ENCODE measurements around the gene N4BP2.

The N4BP2 gene

DNA sequence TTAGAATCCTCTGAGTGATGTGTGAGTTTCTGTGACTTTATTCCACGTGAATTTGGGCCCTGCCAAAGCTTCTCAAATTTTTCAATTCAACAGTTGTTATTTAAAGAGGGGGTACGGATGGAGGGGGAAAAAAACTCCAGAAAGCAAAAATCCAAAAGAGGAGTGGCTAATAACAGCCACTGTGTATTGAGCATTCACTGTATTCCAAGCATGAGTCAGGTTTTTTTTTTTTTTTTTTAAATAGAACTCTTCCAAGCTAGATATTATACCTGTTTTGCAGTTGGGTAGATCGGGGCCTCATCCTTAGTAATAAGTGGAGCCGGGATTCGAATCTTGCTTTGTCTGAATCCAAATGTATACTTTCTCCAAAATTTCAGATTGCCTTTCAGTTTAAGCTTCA lies 133.8 kb downstream of the N4BP2 start:
- TF ChIP-seq, protein P1, sequence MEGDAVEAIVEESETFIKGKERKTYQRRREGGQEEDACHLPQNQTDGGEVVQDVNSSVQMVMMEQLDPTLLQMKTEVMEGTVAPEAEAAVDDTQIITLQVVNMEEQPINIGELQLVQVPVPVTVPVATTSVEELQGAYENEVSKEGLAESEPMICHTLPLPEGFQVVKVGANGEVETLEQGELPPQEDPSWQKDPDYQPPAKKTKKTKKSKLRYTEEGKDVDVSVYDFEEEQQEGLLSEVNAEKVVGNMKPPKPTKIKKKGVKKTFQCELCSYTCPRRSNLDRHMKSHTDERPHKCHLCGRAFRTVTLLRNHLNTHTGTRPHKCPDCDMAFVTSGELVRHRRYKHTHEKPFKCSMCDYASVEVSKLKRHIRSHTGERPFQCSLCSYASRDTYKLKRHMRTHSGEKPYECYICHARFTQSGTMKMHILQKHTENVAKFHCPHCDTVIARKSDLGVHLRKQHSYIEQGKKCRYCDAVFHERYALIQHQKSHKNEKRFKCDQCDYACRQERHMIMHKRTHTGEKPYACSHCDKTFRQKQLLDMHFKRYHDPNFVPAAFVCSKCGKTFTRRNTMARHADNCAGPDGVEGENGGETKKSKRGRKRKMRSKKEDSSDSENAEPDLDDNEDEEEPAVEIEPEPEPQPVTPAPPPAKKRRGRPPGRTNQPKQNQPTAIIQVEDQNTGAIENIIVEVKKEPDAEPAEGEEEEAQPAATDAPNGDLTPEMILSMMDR (IDR thresholded peaks at IDR 0.05; ENCODE audit: control extremely low read depth, extremely low read depth, low read depth, missing control alignments): no peak
- DNase-seq (ENCODE audit: extremely low spot score): no peak
- ChIA-PET CTCF (interaction anchor here (1.2 to 4.5 kb wide), 5 partner anchors 8 to 117 kb away, joined by 3 to 14 read pairs (median 4); no protein-coding TSS in a partner anchor), POLR2A (interaction anchor here (0.6 to 1.8 kb wide), 2 partner anchors 10 to 46 kb away, joined by 3 to 4 read pairs; no protein-coding TSS in a partner anchor)

DNA sequence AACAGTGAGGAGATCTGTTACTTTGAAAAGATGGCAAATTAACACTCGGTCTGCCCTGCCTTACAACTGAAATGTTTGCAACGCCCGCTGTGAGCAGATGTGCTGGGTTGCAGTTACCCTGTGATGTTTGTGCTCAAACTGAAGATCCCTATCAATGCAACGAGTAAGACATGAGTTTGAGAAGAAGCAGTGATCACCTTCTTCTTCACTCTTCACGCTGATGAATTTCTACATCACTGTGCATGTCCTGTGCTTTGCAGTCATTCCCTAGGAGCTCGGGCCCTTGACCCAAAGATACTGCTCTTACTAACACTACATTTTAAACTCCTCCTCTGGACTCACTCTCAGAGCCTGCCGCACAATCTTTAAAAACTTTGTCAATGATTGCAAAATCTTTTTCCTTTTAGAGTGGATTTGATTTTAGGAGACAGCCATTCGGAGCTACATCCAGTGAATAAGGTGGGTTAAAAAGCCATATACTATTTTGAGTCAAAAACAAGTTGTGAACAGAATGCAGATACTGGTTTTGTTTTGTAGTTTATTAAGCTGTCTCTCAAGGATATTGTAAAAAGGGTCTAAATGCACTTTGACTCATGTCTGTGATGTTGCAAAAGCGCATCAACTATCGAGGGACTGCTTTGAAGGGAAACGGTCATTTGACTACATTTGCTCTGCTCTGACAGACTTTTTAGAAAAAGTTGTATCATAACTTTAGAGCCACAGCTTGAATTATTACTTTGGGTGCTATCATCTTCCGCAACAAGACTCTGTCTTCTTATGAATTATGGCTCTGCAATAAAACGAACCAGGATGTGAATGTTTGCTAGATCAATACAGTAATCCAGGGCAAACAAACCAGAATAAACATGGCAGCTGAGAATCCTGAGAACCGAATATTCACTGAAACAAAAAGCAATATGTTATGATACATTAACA lies 134.5 kb downstream of the N4BP2 start:
- ChIA-PET CTCF (interaction anchor here (1.0 to 4.5 kb wide), 8 partner anchors 9 to 126 kb away, joined by 3 to 14 read pairs (median 4); no protein-coding TSS in a partner anchor), POLR2A (interaction anchor here (0.6 to 1.8 kb wide), 2 partner anchors 9 to 45 kb away, joined by 3 to 4 read pairs; no protein-coding TSS in a partner anchor)
- DNase-seq (ENCODE audit: extremely low spot score): no peak
- TF ChIP-seq, protein P1 (IDR thresholded peaks at IDR 0.05; ENCODE audit: control extremely low read depth, extremely low read depth, low read depth, missing control alignments): no peak

DNA sequence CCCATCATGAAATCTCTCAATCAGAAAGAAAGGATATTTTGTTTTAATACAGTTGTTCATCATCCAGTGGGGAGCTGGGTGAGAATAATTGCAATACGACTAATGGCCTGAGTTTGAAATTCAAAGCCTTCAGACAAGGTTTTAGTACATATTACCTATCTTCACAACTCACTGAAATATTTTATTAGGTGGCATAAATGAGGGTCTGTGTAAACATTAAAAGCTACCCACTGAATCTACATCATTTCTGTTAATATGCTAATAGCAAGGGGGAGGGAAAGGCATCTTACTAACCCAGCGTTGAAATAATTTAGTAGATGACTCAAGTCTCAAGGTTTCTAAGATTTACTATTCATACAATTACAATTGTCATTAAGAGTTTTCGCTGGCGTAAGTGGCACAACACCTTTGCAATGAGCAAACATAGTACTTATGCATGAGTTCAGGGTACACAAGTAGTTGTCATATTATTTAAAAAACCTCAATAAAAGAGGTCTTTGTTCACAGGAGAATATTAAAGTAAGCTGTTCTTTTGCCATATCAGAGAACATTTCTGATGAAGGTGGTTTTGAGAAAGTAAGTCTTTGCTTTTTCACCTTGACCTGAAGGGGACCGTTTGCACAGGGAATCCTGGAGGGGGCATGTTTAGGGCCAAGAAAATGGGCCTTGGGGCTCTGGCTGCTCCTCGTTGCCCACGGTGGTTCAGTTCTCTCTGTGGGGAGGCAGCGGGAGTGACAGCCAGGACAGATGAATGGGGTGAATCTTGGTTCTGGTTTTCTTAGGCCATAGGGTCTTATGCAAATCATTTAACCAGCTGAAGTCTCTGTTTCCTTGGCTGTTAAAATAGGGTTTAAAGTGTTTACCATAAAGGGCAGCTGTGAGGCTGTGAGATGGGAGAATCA lies 135.7 kb downstream of the N4BP2 start:
- TF ChIP-seq, protein P1 (IDR thresholded peaks at IDR 0.05; ENCODE audit: control extremely low read depth, extremely low read depth, low read depth, missing control alignments): no peak
- POLR2A ChIA-PET: interaction anchor here (0.5 to 0.7 kb wide), 3 partner anchors 23 to 43 kb away, joined by 3 read pairs; no protein-coding TSS in a partner anchor
- CTCF ChIA-PET: interaction anchor here (0.9 to 4.5 kb wide), 6 partner anchors 10 to 125 kb away, joined by 3 to 14 read pairs (median 4); no protein-coding TSS in a partner anchor
- DNase-seq (ENCODE audit: extremely low spot score): no peak

DNA sequence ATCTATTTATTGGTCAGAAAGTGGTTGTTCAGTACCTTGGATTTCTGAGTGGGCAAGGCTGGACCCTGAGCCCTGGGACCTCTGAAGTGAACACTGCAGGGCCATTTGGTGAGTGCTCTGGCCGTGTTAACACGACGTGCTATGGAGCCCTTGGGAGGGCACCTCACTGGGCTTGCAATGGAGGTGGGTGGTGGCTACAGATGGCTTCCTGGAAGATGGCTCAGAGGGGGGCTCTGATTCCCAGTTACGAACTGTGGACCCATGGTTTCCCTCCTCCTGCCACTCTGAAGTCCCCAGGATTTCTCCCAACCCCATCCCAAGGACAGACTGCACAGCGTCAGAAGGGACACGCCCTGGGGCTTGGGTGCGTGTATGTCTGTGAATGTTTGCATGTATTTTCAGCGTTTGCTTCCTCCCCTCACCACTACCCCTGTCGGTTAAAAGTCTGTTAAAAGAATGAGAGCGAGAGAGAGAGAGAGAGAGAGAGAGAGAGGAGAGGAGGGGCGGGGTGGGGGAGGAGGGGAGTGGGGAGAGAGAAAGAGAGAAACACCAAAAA lies 136.4 kb downstream of the N4BP2 start:
- POLR2A ChIA-PET: no interaction called here
- DNase-seq (ENCODE audit: extremely low spot score): no peak
- CTCF ChIA-PET: interaction anchor here (1.0 to 1.3 kb wide), 4 partner anchors 23 to 124 kb away, joined by 3 to 4 read pairs (median 4); no protein-coding TSS in a partner anchor
- TF ChIP-seq, protein P1 (IDR thresholded peaks at IDR 0.05; ENCODE audit: control extremely low read depth, extremely low read depth, low read depth, missing control alignments): no peak

DNA sequence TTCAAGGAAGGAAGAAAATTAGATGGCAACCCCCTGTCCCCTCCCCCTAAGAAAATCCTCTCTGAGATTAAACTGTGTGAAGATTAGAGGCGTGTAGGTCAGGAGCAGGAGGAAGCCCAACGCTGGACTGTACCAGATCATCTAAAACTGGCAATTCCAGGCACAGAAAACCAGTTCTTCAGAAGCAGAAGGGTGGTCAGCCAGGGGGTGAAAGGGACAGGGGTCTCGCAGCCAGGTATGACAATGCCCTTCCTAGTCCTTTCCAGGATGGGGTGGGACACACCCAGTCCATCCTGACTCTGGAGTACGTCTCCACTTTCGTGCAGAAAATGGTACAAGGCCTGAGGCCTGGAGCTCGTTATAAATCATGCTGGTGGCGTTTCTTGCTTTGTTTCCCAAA lies 136.9 kb downstream of the N4BP2 start:
- no peak for DNase-seq (ENCODE audit: extremely low spot score)
- TF ChIP-seq, protein P1 (IDR thresholded peaks at IDR 0.05; ENCODE audit: control extremely low read depth, extremely low read depth, low read depth, missing control alignments): no peak
- POLR2A ChIA-PET: no interaction called here
- CTCF ChIA-PET: interaction anchor here (0.7 to 1.1 kb wide), 3 partner anchors 23 to 124 kb away, joined by 3 to 4 read pairs (median 3); no protein-coding TSS in a partner anchor

Measured in GM10248 (cell line).